NCI-H345 treated with DMSO at 0.1 percent for 48 hours (cell line): Measurements from ENCODE around the gene ANGEL2.
"Not testable (repeated sequence)": the region's sequence is repeated elsewhere in the genome, so short reads cannot be mapped to it uniquely, and the experiment has no call there.

ENCODE experiments used
- DNase-seq: peaks from one replicate; lab custom pipeline; 2025; ENCODE audit not compliant: unreplicated experiment; lab: John Stamatoyannopoulos, UW

Gene ANGEL2

GRCh38 chr1:212977781-212978645 lies 37.7 kb downstream of the ANGEL2 start:
- DNase-seq: no peak

- no peak for DNase-seq
Measured at GRCh38 chr1:212976586-212976985, 39.1 kb downstream of the ANGEL2 start.

- DNase-seq: no peak
Measured at GRCh38 chr1:212975111-212975918, 40.4 kb downstream of the ANGEL2 start.

- no peak for DNase-seq
Measured at GRCh38 chr1:212974711-212975110, 41.0 kb downstream of the ANGEL2 start.

- DNase-seq: no peak
Measured at GRCh38 chr1:212973899-212974298, 41.8 kb downstream of the ANGEL2 start.

- no peak for DNase-seq
Measured at GRCh38 chr1:212973426-212973825, 42.2 kb downstream of the ANGEL2 start.

GRCh38 chr1:212971312-212971711 lies 44.4 kb downstream of the ANGEL2 start:
- DNase-seq: no peak

GRCh38 chr1:212970085-212970484 lies 45.6 kb downstream of the ANGEL2 start:
- DNase-seq: no peak

- DNase-seq: no peak
Measured at GRCh38 chr1:212968368-212968863, 47.3 kb downstream of the ANGEL2 start.

- DNase-seq: no peak
Measured at GRCh38 chr1:212967801-212968200, 47.9 kb downstream of the ANGEL2 start.

GRCh38 chr1:212966616-212967015 lies 49.1 kb downstream of the ANGEL2 start:
- DNase-seq: no peak

GRCh38 chr1:212964993-212965392 lies 50.7 kb downstream of the ANGEL2 start:
- DNase-seq: not testable (repeated sequence)

- no peak for DNase-seq
Measured at GRCh38 chr1:212964102-212964501, 51.6 kb downstream of the ANGEL2 start.

GRCh38 chr1:212962509-212962908 lies 53.2 kb downstream of the ANGEL2 start:
- DNase-seq: no peak

- no peak for DNase-seq
Measured at GRCh38 chr1:212960932-212961331, 54.7 kb downstream of the ANGEL2 start.

- DNase-seq: no peak
Measured at GRCh38 chr1:212959266-212960220, 56.1 kb downstream of the ANGEL2 start.

- no peak for DNase-seq
Measured at GRCh38 chr1:212958175-212958574, 57.5 kb downstream of the ANGEL2 start.

- no peak for DNase-seq
Measured at GRCh38 chr1:212957546-212957945, 58.1 kb downstream of the ANGEL2 start.

- no peak for DNase-seq
Measured at GRCh38 chr1:212955961-212956620, 59.6 kb downstream of the ANGEL2 start.

- DNase-seq: no peak
Measured at GRCh38 chr1:212955098-212955497, 60.6 kb downstream of the ANGEL2 start.
